ENCODE measurements around the gene ZNF648.
"Not testable (repeated sequence)": the region's sequence is repeated elsewhere in the genome, so short reads cannot be mapped to it uniquely, and the experiment has no call there.

The ZNF648 gene

DNA sequence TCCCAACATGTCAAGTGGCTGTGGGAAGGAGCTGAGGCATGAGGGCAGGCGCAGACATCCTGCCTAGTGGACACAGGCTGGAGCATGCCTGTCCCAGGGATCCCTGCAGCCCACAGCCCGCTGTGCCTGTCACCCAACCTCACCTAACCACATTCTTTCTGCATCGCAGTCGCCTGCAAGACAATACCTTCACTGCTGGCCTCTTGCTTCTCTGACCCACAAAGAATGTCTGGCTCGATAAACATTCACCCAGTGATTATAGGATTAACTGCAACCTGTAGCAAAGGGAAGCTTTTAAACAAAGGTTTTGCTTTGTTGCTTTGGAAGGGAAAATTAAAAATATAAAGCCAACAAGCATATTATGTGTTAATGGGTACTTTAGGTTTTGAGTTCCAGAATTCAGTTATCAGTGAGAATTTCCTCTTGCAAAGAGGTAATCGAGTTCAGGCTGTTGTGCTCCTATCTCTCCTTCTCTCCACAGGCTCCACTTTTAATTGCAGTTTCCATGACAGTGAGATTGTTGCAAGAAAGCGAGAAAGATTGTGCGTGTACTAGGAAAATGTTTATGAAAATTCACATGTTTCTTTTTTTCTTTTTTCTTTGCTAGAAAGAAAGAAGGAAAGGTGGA, 40.0 kb upstream of the ZNF648 start:
- Mint-ChIP-seq H3K27me3 (ENCODE audit: low read depth, poor library complexity) (peaks cover 9% of the 10 kb centered on the region), H3K4me3 (no peak overlapping the region), H3K36me3 (ENCODE audit: low read depth) (no peaks in the 10 kb centered on the region), H3K9me3 (peaks cover 22% of the 10 kb centered on the region), H3K27ac (peak overlapping the region; percentile 63), H3K4me1 (peaks cover 10% of the 10 kb centered on the region)
- DNase-seq: peak; percentile 20
- TF ChIP-seq, protein P1, sequence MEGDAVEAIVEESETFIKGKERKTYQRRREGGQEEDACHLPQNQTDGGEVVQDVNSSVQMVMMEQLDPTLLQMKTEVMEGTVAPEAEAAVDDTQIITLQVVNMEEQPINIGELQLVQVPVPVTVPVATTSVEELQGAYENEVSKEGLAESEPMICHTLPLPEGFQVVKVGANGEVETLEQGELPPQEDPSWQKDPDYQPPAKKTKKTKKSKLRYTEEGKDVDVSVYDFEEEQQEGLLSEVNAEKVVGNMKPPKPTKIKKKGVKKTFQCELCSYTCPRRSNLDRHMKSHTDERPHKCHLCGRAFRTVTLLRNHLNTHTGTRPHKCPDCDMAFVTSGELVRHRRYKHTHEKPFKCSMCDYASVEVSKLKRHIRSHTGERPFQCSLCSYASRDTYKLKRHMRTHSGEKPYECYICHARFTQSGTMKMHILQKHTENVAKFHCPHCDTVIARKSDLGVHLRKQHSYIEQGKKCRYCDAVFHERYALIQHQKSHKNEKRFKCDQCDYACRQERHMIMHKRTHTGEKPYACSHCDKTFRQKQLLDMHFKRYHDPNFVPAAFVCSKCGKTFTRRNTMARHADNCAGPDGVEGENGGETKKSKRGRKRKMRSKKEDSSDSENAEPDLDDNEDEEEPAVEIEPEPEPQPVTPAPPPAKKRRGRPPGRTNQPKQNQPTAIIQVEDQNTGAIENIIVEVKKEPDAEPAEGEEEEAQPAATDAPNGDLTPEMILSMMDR (IDR thresholded peaks at IDR 0.05): no peak

DNA sequence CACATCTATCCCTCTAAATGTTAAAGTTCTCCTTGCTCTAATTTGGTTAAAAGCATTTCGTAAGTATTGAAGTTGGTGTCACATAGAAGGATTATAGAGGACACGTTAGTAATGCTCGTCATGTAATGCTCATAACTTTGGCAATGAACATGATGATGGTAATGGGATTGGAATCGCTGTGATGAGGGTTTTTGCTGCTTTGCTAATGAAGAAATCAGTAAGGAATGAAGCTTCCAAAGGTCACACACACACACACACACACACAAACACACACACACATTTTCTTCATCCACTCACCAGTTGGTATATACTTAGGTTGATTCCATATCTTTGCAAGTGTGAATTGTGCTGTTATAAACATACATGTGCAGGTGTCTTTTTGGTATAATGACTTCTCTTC, 36.8 kb upstream of the ZNF648 start:
- Mint-ChIP-seq H3K27ac (no peak overlapping the region), H3K9me3 (peaks cover 22% of the 10 kb centered on the region), H3K36me3 (ENCODE audit: low read depth) (no peaks in the 10 kb centered on the region), H3K27me3 (ENCODE audit: low read depth, poor library complexity) (peaks cover 12% of the 10 kb centered on the region), H3K4me1 (peaks cover 10% of the 10 kb centered on the region), H3K4me3 (no peak overlapping the region)
- DNase-seq: no peak
- TF ChIP-seq, protein P1 (IDR thresholded peaks at IDR 0.05): no peak

DNA sequence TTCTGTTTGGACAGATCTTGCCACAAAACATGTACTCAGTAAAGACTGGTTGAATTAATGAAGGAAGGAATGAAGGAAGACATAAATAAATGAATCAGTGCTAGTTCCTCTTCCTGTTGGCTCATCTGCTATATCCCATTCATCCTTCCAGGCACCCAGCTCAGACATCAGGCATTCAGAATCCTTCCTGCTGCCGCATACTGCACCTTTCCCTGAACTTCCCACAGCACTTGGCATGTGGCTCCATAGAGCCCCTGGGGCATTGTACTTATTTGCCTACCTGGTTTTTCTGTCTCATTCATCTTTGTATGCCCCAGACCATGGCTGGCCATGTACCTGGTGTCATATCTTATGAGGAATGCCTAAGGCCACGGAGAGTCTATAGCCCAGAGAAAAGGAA, 34.4 kb upstream of the ZNF648 start:
- Mint-ChIP-seq H3K27ac (no peak overlapping the region), H3K4me3 (no peak overlapping the region), H3K9me3 (peaks cover 22% of the 10 kb centered on the region), H3K36me3 (ENCODE audit: low read depth) (no peaks in the 10 kb centered on the region), H3K27me3 (ENCODE audit: low read depth, poor library complexity) (peaks cover 15% of the 10 kb centered on the region), H3K4me1 (no peaks in the 10 kb centered on the region)
- no peak for DNase-seq
- TF ChIP-seq, protein P1 (IDR thresholded peaks at IDR 0.05): no peak

DNA sequence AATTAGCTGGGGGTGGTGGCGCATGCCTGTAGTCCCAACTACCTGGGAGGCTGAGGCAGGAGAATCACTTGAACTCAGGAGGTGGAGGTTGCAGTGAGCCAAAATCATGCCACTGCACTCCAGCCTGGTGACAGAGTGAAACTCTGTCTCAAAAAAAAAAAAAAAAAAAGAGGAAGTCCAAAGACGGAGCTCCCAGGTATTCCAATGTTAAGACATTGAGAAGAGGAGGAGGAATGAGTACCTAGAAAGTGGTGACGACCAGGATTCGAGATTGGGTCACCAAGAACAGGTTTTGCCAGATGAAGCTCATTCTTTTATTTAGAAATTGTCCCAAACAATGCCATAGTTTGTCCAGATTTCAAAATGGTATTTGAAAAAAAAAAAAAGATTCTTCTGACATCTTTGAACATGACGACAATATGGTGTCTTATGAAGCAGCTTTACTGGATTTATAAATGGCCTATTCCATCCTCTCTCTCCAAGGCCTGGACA, 33.0 kb upstream of the ZNF648 start:
- H3K27ac Mint-ChIP-seq; DNase-seq; H3K36me3 Mint-ChIP-seq (ENCODE audit: low read depth); H3K4me3 Mint-ChIP-seq; H3K4me1 Mint-ChIP-seq: not testable (repeated sequence)
- H3K27me3 Mint-ChIP-seq (ENCODE audit: low read depth, poor library complexity): peaks cover 16% of the 10 kb centered on the region
- peaks cover 12% of the 10 kb centered on the region for H3K9me3 Mint-ChIP-seq

DNA sequence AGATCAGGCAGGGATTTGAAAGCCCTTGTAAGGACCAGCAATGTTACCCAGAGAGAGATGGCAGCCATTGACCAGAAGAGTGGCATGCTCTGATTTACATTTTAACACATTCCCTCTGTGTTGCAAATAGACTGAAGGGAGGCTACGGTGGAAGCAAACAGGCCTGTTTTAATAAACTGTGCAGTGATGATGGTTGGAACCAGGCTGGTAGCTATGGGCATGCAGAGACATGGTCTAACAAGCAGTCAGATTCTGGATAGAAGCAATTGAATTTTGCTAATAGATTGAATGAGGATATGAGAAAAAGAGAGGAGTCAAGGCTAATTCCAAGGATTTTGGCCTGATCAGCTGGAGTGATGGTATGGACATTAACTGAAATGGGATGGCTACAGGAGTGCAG, 32.3 kb upstream of the ZNF648 start:
- H3K36me3 Mint-ChIP-seq (ENCODE audit: low read depth): no peaks in the 10 kb centered on the region
- peaks cover 15% of the 10 kb centered on the region for H3K27me3 Mint-ChIP-seq (ENCODE audit: low read depth, poor library complexity)
- TF ChIP-seq, protein P1 (IDR thresholded peaks at IDR 0.05): no peak
- H3K4me3 Mint-ChIP-seq: no peak overlapping the region
- DNase-seq: no peak
- H3K9me3 Mint-ChIP-seq: peaks cover 4% of the 10 kb centered on the region
- H3K4me1 Mint-ChIP-seq: no peaks in the 10 kb centered on the region
- no peak overlapping the region for H3K27ac Mint-ChIP-seq

DNA sequence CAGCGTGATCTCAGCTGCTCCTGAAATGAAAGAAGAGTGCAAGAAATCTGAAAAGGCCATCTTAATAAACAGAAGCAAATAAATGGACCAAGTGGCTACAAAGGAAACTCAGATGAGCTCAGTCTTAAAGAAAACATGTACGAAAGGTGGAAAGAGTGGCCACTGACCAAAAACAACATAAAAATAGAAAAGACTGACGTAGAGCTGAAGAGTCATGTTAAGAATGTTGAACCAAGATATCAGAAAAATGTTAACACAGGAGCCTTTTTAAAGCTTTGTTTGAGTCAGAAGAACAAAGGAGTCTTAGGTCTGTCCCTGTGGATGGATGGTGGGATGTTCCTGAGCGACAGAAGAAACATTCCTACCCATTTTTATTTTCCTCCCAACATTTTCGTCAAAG, 30.8 kb upstream of the ZNF648 start:
- no peaks in the 10 kb centered on the region for H3K9me3 Mint-ChIP-seq
- H3K27ac Mint-ChIP-seq: no peak overlapping the region
- peaks cover 10% of the 10 kb centered on the region for H3K27me3 Mint-ChIP-seq (ENCODE audit: low read depth, poor library complexity)
- no peaks in the 10 kb centered on the region for H3K36me3 Mint-ChIP-seq (ENCODE audit: low read depth)
- no peak for DNase-seq
- no peak overlapping the region for H3K4me3 Mint-ChIP-seq
- H3K4me1 Mint-ChIP-seq: no peaks in the 10 kb centered on the region
- TF ChIP-seq, protein P1 (IDR thresholded peaks at IDR 0.05): no peak

Measured in nephron progenitor cell (in vitro differentiated cells).